ENCODE data around the gene MMP12.

DNA sequence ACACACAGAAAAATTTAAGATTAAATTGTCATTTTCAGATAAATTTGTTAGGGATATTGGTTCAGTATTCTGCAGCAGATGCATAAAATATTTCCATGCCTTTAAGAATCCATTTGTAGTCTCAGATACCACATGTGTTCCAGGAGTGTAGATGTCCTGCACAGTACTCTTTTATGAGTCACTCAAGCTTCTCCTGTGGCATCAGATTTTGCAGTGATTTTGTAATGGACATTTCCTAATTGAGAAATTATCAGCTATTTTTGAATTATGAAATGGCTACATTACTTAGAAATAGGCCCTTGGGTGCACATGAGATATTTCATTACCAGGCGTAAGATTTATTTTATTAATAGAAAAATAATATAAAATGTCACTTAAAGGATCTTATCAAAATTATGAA lies 50.2 kb downstream of the MMP12 start:
- TF ChIP-seq, protein P1, sequence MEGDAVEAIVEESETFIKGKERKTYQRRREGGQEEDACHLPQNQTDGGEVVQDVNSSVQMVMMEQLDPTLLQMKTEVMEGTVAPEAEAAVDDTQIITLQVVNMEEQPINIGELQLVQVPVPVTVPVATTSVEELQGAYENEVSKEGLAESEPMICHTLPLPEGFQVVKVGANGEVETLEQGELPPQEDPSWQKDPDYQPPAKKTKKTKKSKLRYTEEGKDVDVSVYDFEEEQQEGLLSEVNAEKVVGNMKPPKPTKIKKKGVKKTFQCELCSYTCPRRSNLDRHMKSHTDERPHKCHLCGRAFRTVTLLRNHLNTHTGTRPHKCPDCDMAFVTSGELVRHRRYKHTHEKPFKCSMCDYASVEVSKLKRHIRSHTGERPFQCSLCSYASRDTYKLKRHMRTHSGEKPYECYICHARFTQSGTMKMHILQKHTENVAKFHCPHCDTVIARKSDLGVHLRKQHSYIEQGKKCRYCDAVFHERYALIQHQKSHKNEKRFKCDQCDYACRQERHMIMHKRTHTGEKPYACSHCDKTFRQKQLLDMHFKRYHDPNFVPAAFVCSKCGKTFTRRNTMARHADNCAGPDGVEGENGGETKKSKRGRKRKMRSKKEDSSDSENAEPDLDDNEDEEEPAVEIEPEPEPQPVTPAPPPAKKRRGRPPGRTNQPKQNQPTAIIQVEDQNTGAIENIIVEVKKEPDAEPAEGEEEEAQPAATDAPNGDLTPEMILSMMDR (IDR thresholded peaks at IDR 0.05), result no peak
- no peak for TF ChIP-seq POLR2A (IDR thresholded peaks at IDR 0.05)

Data from Peyer's patch (tissue), 4 donors.